GM19043 (cell line): ENCODE data around the gene LRRC3.

ENCODE experiments used
- ATAC-seq: cut with Tn5 transposase; IDR thresholded peaks from one replicate; pipeline ENCODE4 v1.9.1; 2021; ENCODE audit warnings: low read depth; ENCODE audit not compliant: unreplicated experiment

Gene LRRC3

GRCh38 chr21:44455524-44456213 lies 359 bp downstream of the LRRC3 start:
- ATAC-seq, result no peak

- ATAC-seq, result no peak
Measured at GRCh38 chr21:44456214-44456914, 1.1 kb downstream of the LRRC3 start.

GRCh38 chr21:44456915-44457736 lies 1.8 kb downstream of the LRRC3 start:
- ATAC-seq, result no peak

- ATAC-seq, result no peak
Measured at GRCh38 chr21:44458971-44459711, 3.8 kb downstream of the LRRC3 start.

GRCh38 chr21:44459712-44460440 lies 4.6 kb downstream of the LRRC3 start:
- no peak for ATAC-seq

GRCh38 chr21:44460441-44460755 lies 5.1 kb downstream of the LRRC3 start:
- no peak for ATAC-seq

- no peak for ATAC-seq
Measured at GRCh38 chr21:44461005-44461404, 5.7 kb downstream of the LRRC3 start.

- no peak for ATAC-seq
Measured at GRCh38 chr21:44461464-44462001, 6.2 kb downstream of the LRRC3 start.

GRCh38 chr21:44462086-44462833 lies 7.0 kb downstream of the LRRC3 start:
- no peak for ATAC-seq

GRCh38 chr21:44462834-44463200 lies 7.5 kb downstream of the LRRC3 start:
- no peak for ATAC-seq

GRCh38 chr21:44463724-44464123 lies 8.4 kb downstream of the LRRC3 start:
- ATAC-seq, result no peak

GRCh38 chr21:44464351-44464750 lies 9.0 kb downstream of the LRRC3 start:
- ATAC-seq, result no peak

GRCh38 chr21:44466351-44466954 lies 11.1 kb downstream of the LRRC3 start:
- no peak for ATAC-seq

- ATAC-seq, result no peak
Measured at GRCh38 chr21:44466996-44467858, 11.9 kb downstream of the LRRC3 start.

- ATAC-seq, result no peak
Measured at GRCh38 chr21:44467859-44468195, 12.5 kb downstream of the LRRC3 start.

GRCh38 chr21:44471341-44471740 lies 16.0 kb downstream of the LRRC3 start:
- no peak for ATAC-seq

- ATAC-seq, result no peak
Measured at GRCh38 chr21:44471996-44472395, 16.7 kb downstream of the LRRC3 start.

GRCh38 chr21:44473915-44474555 lies 18.7 kb downstream of the LRRC3 start:
- ATAC-seq, result no peak
